Cardiac muscle cell (in vitro differentiated cells and primary cell): ENCODE measurements around the gene PIEZO2. TPM values are rescaled to one million over a fixed set of nuclear protein-coding genes. Genes with fewer than 3 reads are reported as not detected.

Experiments
- DNase-seq, 2 donors: peaks; one replicate each; pipeline versions ENCODE4 v3.0.0 to v3.0.0-alpha.2; 2010 to 2017; ENCODE audit warnings: low read depth in 1 of 2, low spot score in 1 of 2
- H3K27ac ChIP-seq: fragments of 200-600 bp; sonication (generic); 2 replicates; pipeline ENCODE4 v1.5.1; 2016
- H3K27me3 ChIP-seq: fragments of 200-600 bp; sonication (generic); 2 replicates; pipeline ENCODE4 v1.6.0; 2016; ENCODE audit warnings: control low read depth
- H3K36me3 ChIP-seq: fragments of 200-600 bp; sonication (generic); 2 replicates; pipeline ENCODE4 v1.5.1; 2016; ENCODE audit warnings: control low read depth
- H3K4me1 ChIP-seq: fragments of 200-600 bp; sonication (generic); 2 replicates; pipeline ENCODE4 v1.8.1; 2017; ENCODE audit warnings: low read depth, mild to moderate bottlenecking, mixed run types
- H3K4me3 ChIP-seq: fragments of 200-600 bp; sonication (generic); 2 replicates; pipeline ENCODE4 v1.5.1; 2016; ENCODE audit warnings: mild to moderate bottlenecking
- H3K9me3 ChIP-seq: fragments of 200-600 bp; sonication (generic); 2 replicates; pipeline ENCODE4 v1.5.1; 2017; ENCODE audit warnings: low read depth, mild to moderate bottlenecking, control low read depth
- CTCF ChIP-seq: IDR thresholded peaks from 2 replicates; pipeline ENCODE4 v1.5.1; 2012; ENCODE audit warnings: low read depth, mild to moderate bottlenecking, low read length
- polyA plus RNA-seq: library from polyadenylated mRNA; unstranded; fragments of >200 nt; fragmentation: Nextera tagmentation; extraction: Ambion mirVana; gene quantifications from 2 replicates; pipeline ENCODE4 v1.2.1, GENCODE V29; 2016
- total RNA-seq: library from RNA; depleted of rRNA; stranded (reverse); fragments of >200 nt; gene quantifications from 2 replicates; pipeline ENCODE4 v1.2.3, GENCODE V29; 2016

PIEZO2 gene
- total and polyA plus RNA-seq, 2 experiments from 2014 or later: 0.04 to 0.69 TPM

DNA sequence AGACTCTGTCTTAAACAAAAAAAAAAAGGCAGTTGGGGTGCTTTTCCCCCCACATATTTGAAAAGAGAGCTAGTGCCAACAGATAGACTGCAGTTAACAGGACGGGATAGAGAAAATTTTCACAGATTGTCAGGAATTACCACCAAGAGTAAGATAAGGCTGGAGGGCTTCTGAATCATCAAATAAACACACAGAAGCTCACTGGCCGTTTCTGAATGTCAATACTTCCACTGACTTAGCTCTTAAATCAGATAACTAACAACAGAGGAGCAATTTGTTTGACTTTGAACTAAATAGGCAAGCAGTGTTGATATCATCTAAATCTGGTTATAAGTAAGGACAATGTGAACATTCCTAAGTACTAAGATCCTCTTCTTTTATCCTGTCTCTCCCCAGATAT, 34.7 kb downstream of the PIEZO2 start:
- H3K27me3 ChIP-seq: no peaks in the 10 kb centered on the region
- H3K4me3 ChIP-seq: no peak overlapping the region
- no peak for TF ChIP-seq CTCF
- H3K36me3 ChIP-seq: no peaks in the 10 kb centered on the region
- no peaks in the 10 kb centered on the region for H3K9me3 ChIP-seq
- H3K27ac ChIP-seq: no peak overlapping the region
- no peaks in the 10 kb centered on the region for H3K4me1 ChIP-seq
- peak in 1 of 2 donors; percentile 47 for DNase-seq

GRCh38 chr18:11113937-11114336, 35.4 kb downstream of the PIEZO2 start:
- no peak for DNase-seq
- Histone ChIP-seq H3K4me3 (no peak overlapping the region), H3K4me1 (no peaks in the 10 kb centered on the region), H3K9me3 (no peaks in the 10 kb centered on the region), H3K27ac (no peak overlapping the region), H3K36me3 (no peaks in the 10 kb centered on the region), H3K27me3 (no peaks in the 10 kb centered on the region)
- no peak for TF ChIP-seq CTCF

DNA sequence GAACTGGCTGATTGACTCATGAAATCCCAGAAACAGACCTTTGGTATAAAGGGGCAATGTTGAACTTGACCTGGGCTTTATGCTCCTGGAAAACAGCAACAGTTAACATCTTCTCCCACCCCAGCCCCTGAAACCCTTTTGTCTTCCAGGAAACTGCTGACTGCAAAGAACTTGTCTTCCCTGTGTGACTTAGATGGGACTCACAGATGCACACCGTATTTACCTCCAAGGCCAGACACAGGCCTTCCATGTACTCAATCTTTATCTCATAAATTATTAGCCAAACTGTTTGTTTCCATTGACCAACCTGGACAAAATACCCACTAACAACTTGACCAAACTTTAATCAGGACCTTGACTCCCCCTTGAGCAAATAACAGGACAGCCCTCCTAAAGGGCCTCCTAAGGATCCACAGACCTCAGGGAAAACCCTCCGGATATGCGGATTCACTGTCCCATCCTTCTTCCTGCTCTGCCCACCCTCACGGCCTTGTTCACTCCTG, 36.3 kb downstream of the PIEZO2 start:
- H3K9me3 ChIP-seq: no peaks in the 10 kb centered on the region
- no peak overlapping the region for H3K4me3 ChIP-seq
- H3K27ac ChIP-seq: no peak overlapping the region
- no peak for TF ChIP-seq CTCF
- H3K4me1 ChIP-seq: no peaks in the 10 kb centered on the region
- no peak for DNase-seq
- no peaks in the 10 kb centered on the region for H3K36me3 ChIP-seq
- H3K27me3 ChIP-seq: no peaks in the 10 kb centered on the region

GRCh38 chr18:11112286-11112685, 37.1 kb downstream of the PIEZO2 start:
- no peaks in the 10 kb centered on the region for H3K4me1 ChIP-seq
- no peak overlapping the region for H3K27ac ChIP-seq
- TF ChIP-seq CTCF: no peak

DNA sequence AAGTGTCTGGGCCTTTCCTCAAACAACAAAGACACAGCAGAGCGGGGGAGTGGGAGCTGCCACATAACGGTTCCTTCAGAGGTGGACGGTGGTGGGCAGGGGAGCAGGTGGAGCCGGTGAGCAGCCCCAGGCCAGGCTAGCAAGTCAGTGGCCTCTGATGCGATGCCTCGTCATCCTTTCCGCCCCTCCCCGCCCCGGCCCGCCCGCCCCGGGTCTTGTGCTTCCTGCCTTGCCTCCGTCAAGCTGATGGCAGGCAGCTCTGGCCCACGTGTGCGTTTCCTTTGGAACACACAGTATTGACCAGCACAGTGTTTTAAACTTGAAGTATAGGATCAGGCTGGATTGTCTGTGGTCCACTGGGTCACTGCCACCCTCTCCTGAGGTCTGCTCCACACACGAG, 38.9 kb downstream of the PIEZO2 start:
- Histone ChIP-seq H3K4me1 (no peaks in the 10 kb centered on the region), H3K27ac (no peak overlapping the region), H3K9me3 (no peaks in the 10 kb centered on the region), H3K36me3 (no peaks in the 10 kb centered on the region), H3K4me3 (no peak overlapping the region), H3K27me3 (no peaks in the 10 kb centered on the region)
- TF ChIP-seq CTCF: no peak
- DNase-seq: no peak

More at GRCh38 chr18:11112286-11112685, 37.1 kb downstream of the PIEZO2 start:
- no peak overlapping the region for H3K4me3 ChIP-seq
- DNase-seq: no peak
- H3K9me3 ChIP-seq: no peaks in the 10 kb centered on the region
- no peaks in the 10 kb centered on the region for H3K27me3 ChIP-seq
- no peaks in the 10 kb centered on the region for H3K36me3 ChIP-seq

- no peak for TF ChIP-seq CTCF
- DNase-seq: no peak
Observed at GRCh38 chr18:11108947-11109346, 40.4 kb downstream of the PIEZO2 start.

More at GRCh38 chr18:11108947-11109346, 40.4 kb downstream of the PIEZO2 start:
- H3K27ac ChIP-seq: no peak overlapping the region
- no peaks in the 10 kb centered on the region for H3K27me3 ChIP-seq
- no peak overlapping the region for H3K4me3 ChIP-seq
- H3K9me3 ChIP-seq: no peaks in the 10 kb centered on the region
- H3K36me3 ChIP-seq: no peaks in the 10 kb centered on the region
- no peaks in the 10 kb centered on the region for H3K4me1 ChIP-seq
